IMR-90 (cell line): ENCODE results near the gene POGK. TPM values are rescaled to one million over a fixed set of nuclear protein-coding genes. Genes with fewer than 3 reads are reported as not detected.

ENCODE experiments used
- ATAC-seq: fragments of 200-7000 bp; cut with Tn5 transposase; 2 replicates; pipeline ENCODE4 v1.9.1; 2020; ENCODE audit warnings: low read depth, mild to moderate bottlenecking, moderate library complexity
- BruUV-seq: library from RNA; stranded (reverse); fragments of 400-500 nt; replicated peaks from 2 replicates; lab custom pipeline; 2021; lab: Mats Ljungman, UMichigan
- CTCF ChIA-PET: fragments of 300-600 bp; formaldehyde crosslinking; extraction: SDS; loops from one replicate; lab custom pipeline; 2021; ENCODE audit warnings: antibody characterized with exemption; lab: Yijun Ruan, JAX
- POLR2A ChIA-PET: fragments of 300-600 bp; sonication (Branson Sonifier 250); formaldehyde crosslinking; loops from one replicate; lab custom pipeline; 2022; ENCODE audit warnings: antibody characterized with exemption; ENCODE audit not compliant: unreplicated experiment; lab: Charles Lee
- DNase-seq: peaks from one replicate; pipeline ENCODE4 v3.0.0; 2013
- H2AFZ ChIP-seq: replicated peaks from 2 replicates; pipeline ENCODE3; 2013; ENCODE audit warnings: low read length, mild to moderate bottlenecking; ENCODE audit not compliant: poor library complexity
- H2AK5ac ChIP-seq: 2 replicates; pipeline ENCODE4 v1.6.1; 2013; ENCODE audit warnings: low read depth, low read length, inconsistent platforms
- H2AK9ac ChIP-seq: replicated peaks from 2 replicates; pipeline ENCODE3; 2013; ENCODE audit warnings: mild to moderate bottlenecking, low read depth, low read length, moderate library complexity; ENCODE audit not compliant: poor library complexity
- H2BK120ac ChIP-seq: 2 replicates; pipeline ENCODE4 v1.6.1; 2013; ENCODE audit warnings: low read depth, low read length, inconsistent platforms
- H2BK15ac ChIP-seq: 3 replicates; pipeline ENCODE4 v1.6.1; 2013; ENCODE audit warnings: low read depth, low read length, inconsistent platforms
- H2BK20ac ChIP-seq: 2 replicates; pipeline ENCODE4 v1.6.1; 2013; ENCODE audit warnings: low read depth, mild to moderate bottlenecking, inconsistent platforms, low read length, moderate library complexity
- H2BK5ac ChIP-seq: 2 replicates; pipeline ENCODE4 v1.6.1; 2013; ENCODE audit warnings: mild to moderate bottlenecking, low read depth, low read length, inconsistent platforms; ENCODE audit not compliant: poor library complexity, severe bottlenecking
- H3K14ac ChIP-seq: replicated peaks from 2 replicates; pipeline ENCODE4 v1.6.1; 2013; ENCODE audit warnings: low read depth, low read length, inconsistent platforms
- H3K18ac ChIP-seq: 2 replicates; pipeline ENCODE4 v1.6.1; 2013; ENCODE audit warnings: low read depth, low read length, control low read depth
- H3K23ac ChIP-seq: 2 replicates; pipeline ENCODE4 v1.6.1; 2013; ENCODE audit warnings: low read depth, low read length, inconsistent platforms
- H3K27ac ChIP-seq: 2 replicates; pipeline ENCODE4 v1.5.1; 2013; ENCODE audit warnings: mild to moderate bottlenecking, control low read depth, low read length; ENCODE audit not compliant: insufficient read depth
- H3K27me3 ChIP-seq: 2 replicates; pipeline ENCODE4 v1.6.1; 2013; ENCODE audit warnings: low read length; ENCODE audit not compliant: control insufficient read depth, insufficient read depth
- H3K36me3 ChIP-seq: 2 replicates; pipeline ENCODE4 v1.6.1; 2013; ENCODE audit warnings: low read length, mixed read lengths; ENCODE audit not compliant: control insufficient read depth, insufficient read depth
- H3K4ac ChIP-seq: 2 replicates; pipeline ENCODE4 v1.6.1; 2013; ENCODE audit warnings: low read depth, low read length, inconsistent platforms
- H3K4me1 ChIP-seq: 2 replicates; pipeline ENCODE4 v1.6.1; 2013; ENCODE audit warnings: low read length, mixed read lengths; ENCODE audit not compliant: control insufficient read depth, insufficient read depth
- H3K4me2 ChIP-seq: 2 replicates; pipeline ENCODE4 v1.6.1; 2013; ENCODE audit warnings: low read depth, mild to moderate bottlenecking, control low read depth, low read length, moderate library complexity
- H3K4me3 ChIP-seq: 2 replicates; pipeline ENCODE4 v1.5.1; 2013; ENCODE audit warnings: low read depth, mild to moderate bottlenecking, control low read depth, low read length, moderate library complexity; ENCODE audit not compliant: insufficient read depth
- H3K56ac ChIP-seq: 2 replicates; pipeline ENCODE4 v1.6.1; 2013; ENCODE audit warnings: low read length, inconsistent platforms; ENCODE audit not compliant: insufficient read depth; ENCODE audit errors: extremely low read depth
- H3K79me1 ChIP-seq, 2 experiments: 2 replicates each; pipeline ENCODE4 v1.6.1; 2013; ENCODE audit warnings: low read length in 2 of 2, inconsistent platforms in 1 of 2, low read depth in 1 of 2
- H3K9ac ChIP-seq: 2 replicates; pipeline ENCODE4 v1.6.1; 2013; ENCODE audit warnings: low read depth, low read length, control low read depth
- H3K9me1 ChIP-seq: 2 replicates; pipeline ENCODE4 v1.6.1; 2013; ENCODE audit warnings: low read length, inconsistent platforms; ENCODE audit not compliant: insufficient read depth
- H3K9me3 ChIP-seq: 2 replicates; pipeline ENCODE4 v1.6.1; 2013; ENCODE audit warnings: low read length; ENCODE audit not compliant: control insufficient read depth, insufficient read depth
- H4K20me1 ChIP-seq: 2 replicates; pipeline ENCODE4 v1.6.1; 2013; ENCODE audit warnings: low read length, inconsistent platforms; ENCODE audit not compliant: insufficient read depth
- H4K5ac ChIP-seq: 2 replicates; pipeline ENCODE4 v1.6.1; 2013; ENCODE audit warnings: mild to moderate bottlenecking, low read depth, low read length, control low read depth
- H4K8ac ChIP-seq, 2 experiments: 2 replicates each; pipeline ENCODE4 v1.6.1; 2013; ENCODE audit warnings: low read depth in 2 of 2, low read length in 2 of 2, control low read depth in 1 of 2, inconsistent platforms in 1 of 2
- H4K91ac ChIP-seq: 2 replicates; pipeline ENCODE4 v1.6.1; 2013; ENCODE audit warnings: low read depth, low read length, inconsistent platforms; ENCODE audit not compliant: insufficient read depth
- FOS ChIP-seq: fragments of 150-350 bp; IDR thresholded peaks from 2 replicates; pipeline ENCODE4 v1.6.1; 2016; ENCODE audit warnings: low read depth, low read length
- RAD21 ChIP-seq: IDR thresholded peaks from 2 replicates; pipeline ENCODE4 v1.6.1; 2012; ENCODE audit warnings: low read length, improper control_type of control experiment
- SMC3 ChIP-seq: fragments of 150-350 bp; IDR thresholded peaks from 2 replicates; pipeline ENCODE4 v1.6.1; 2016; ENCODE audit warnings: low read depth, mild to moderate bottlenecking, antibody characterized with exemption, low read length, moderate library complexity
- WGBS, 2 experiments: methylation state at CpG; one replicate each; pipeline versions ENCODE4 v1.1.5 to v1.1.7; 2013; ENCODE audit warnings: missing lambda C conversion rate in 2 of 2; ENCODE audit not compliant: insufficient read length in 1 of 2; ENCODE audit errors: extremely low coverage in 2 of 2; 5-methylcytosine and 5-hydroxymethylcytosine counted together
- dilution Hi-C: fragments of 300-500 bp; cut with HindIII; formaldehyde crosslinking; loops from one replicate; pipeline ENCODE4 v1.14.3; 2018; ENCODE audit warnings: low sequenced_read_pairs; ENCODE audit not compliant: unreplicated experiment
- in situ Hi-C: fragments of 300-500 bp; cut with MboI; formaldehyde crosslinking; loops from 3 replicates; pipeline ENCODE4 v1.14.3; 2019; ENCODE audit warnings: low sequenced_read_pairs, inconsistent platforms, mixed read lengths
- intact Hi-C: fragments of 100-400 bp; cut with micrococcal nuclease; formaldehyde crosslinking; loops from 2 replicates; pipeline ENCODE4 v1.10.0; 2022
- polyA plus RNA-seq, 3 experiments: library from polyadenylated mRNA; depleted of rRNA; stranded (reverse); fragments of >200 nt; gene quantifications; 2 replicates each; pipeline ENCODE4 v1.2.3, GENCODE V29; 2012; ENCODE audit warnings: low replicate concordance in 1 of 3
- total RNA-seq: library from RNA; depleted of rRNA; stranded (reverse); fragments of >200 nt; gene quantifications from 2 replicates; pipeline ENCODE4 v1.2.3, GENCODE V29; 2012
- TF ChIP-seq, protein P1 (sequence below): conservative IDR thresholded peaks from 2 replicates; pipeline ENCODE4 v1.5.1; 2012; ENCODE audit warnings: mild to moderate bottlenecking, low read depth, low read length, improper control_type of control experiment

POGK gene
- total and polyA plus RNA-seq, 2 of the 4 experiments (the other 2 are of a cell fraction): 11.3 to 25.6 TPM

DNA sequence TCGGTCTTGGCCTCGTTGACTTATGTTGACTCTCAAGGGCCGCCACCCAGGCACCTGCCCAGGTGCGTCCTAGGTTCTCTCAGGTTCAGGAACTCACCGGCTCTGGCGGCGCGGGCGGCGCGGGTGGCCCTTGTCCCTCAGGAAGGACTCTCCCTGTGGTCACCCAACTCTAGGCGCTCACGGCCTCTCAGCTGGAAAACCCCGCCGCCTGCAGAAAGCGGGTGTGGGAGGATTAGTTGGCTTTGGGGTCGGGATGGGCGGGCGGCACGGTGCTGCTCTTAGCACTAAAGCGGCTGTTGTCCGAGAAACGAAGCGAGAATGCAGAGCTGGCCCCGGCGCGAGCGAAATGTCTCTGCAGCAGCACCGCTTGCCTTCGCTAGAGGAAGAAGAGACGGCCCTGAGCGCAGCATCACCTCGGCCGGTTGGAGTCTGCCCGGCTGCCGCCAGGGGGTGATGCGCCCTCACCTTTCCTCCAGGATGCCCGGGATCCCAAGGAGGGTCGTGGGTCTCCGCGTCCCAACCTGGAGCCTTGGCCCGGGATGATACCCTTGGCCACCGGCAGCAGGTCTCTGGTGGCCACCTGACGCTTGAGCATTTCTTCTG lies 44.9 kb downstream of the POGK start:
- no peak overlapping the region for H3K4me3 ChIP-seq
- no TSS peak for BruUV-seq
- no peaks in the 10 kb centered on the region for H3K79me1 ChIP-seq
- H3K36me3 ChIP-seq: no peaks in the 10 kb centered on the region
- H3K27me3 ChIP-seq: peaks cover 25% of the 10 kb centered on the region
- no peak overlapping the region for H3K23ac ChIP-seq
- H3K4me1 ChIP-seq: no peaks in the 10 kb centered on the region
- in situ Hi-C loops (no loop called here), intact Hi-C loops (loop anchor here (1.0 kb wide), 1 partner anchor 175 kb away; no protein-coding TSS in a partner anchor), dilution Hi-C loops (no loop called here)
- ChIA-PET CTCF (interaction anchor here (0.8 to 2.9 kb wide), 3 partner anchors 161 to 175 kb away, joined by 3 to 11 read pairs (median 3); no protein-coding TSS in a partner anchor), POLR2A (no interaction called here)
- no peak overlapping the region for H3K4ac ChIP-seq
- H3K9ac ChIP-seq: no peak overlapping the region
- H3K9me1 ChIP-seq: no peaks in the 10 kb centered on the region
- H4K8ac ChIP-seq: no peak overlapping the region
- ATAC-seq (peak; percentile 72), DNase-seq (peak; percentile 12)
- no peak overlapping the region for H2BK5ac ChIP-seq
- H2BK120ac ChIP-seq: no peak overlapping the region
- no peak overlapping the region for H2BK20ac ChIP-seq
- H3K18ac ChIP-seq: no peak overlapping the region
- no peak overlapping the region for H4K91ac ChIP-seq
- no peak overlapping the region for H2AK5ac ChIP-seq
- no peaks in the 10 kb centered on the region for H3K9me3 ChIP-seq
- peak overlapping the region; percentile 60 for H2AFZ ChIP-seq
- 2% methylated on average over 21 of the region's 44 CpGs; no CpG with 5 or more reads in 1 of the 2 experiments for WGBS, 2 experiments
- H4K20me1 ChIP-seq: no peaks in the 10 kb centered on the region
- H2AK9ac ChIP-seq: no peak overlapping the region
- no peak overlapping the region for H3K27ac ChIP-seq
- no peak overlapping the region; the same call in 1 of the 2 replicates for H3K4me2 ChIP-seq
- no peak overlapping the region for H3K56ac ChIP-seq
- H2BK15ac ChIP-seq: no peak overlapping the region
- peak; percentile 46 for TF ChIP-seq SMC3
- TF ChIP-seq RAD21: peak; percentile 63
- TF ChIP-seq, protein P1, sequence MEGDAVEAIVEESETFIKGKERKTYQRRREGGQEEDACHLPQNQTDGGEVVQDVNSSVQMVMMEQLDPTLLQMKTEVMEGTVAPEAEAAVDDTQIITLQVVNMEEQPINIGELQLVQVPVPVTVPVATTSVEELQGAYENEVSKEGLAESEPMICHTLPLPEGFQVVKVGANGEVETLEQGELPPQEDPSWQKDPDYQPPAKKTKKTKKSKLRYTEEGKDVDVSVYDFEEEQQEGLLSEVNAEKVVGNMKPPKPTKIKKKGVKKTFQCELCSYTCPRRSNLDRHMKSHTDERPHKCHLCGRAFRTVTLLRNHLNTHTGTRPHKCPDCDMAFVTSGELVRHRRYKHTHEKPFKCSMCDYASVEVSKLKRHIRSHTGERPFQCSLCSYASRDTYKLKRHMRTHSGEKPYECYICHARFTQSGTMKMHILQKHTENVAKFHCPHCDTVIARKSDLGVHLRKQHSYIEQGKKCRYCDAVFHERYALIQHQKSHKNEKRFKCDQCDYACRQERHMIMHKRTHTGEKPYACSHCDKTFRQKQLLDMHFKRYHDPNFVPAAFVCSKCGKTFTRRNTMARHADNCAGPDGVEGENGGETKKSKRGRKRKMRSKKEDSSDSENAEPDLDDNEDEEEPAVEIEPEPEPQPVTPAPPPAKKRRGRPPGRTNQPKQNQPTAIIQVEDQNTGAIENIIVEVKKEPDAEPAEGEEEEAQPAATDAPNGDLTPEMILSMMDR: peak; percentile 55
- TF ChIP-seq FOS: no peak
- H3K14ac ChIP-seq: no peak overlapping the region
- no peak overlapping the region for H4K5ac ChIP-seq
